HEK293T (cell line): ENCODE measurements around the gene PHLDA1.

ENCODE experiments used
- ARNT ChIP-seq: fragments of 450-650 bp; IDR thresholded peaks from 2 replicates; pipeline ENCODE4 v1.6.1; 2017; ENCODE audit warnings: mild to moderate bottlenecking
- BHLHE40 ChIP-seq: fragments of 450-650 bp; IDR thresholded peaks from 2 replicates; pipeline ENCODE4 v1.6.1; 2016; ENCODE audit warnings: mild to moderate bottlenecking, moderate library complexity, borderline replicate concordance
- FOXA1 ChIP-seq: fragments of 450-650 bp; IDR thresholded peaks from 2 replicates; pipeline ENCODE4 v1.6.1; 2016; ENCODE audit warnings: mild to moderate bottlenecking
- FOXM1 ChIP-seq: fragments of 450-650 bp; IDR thresholded peaks from 2 replicates; pipeline ENCODE4 v1.6.1; 2017; ENCODE audit warnings: mild to moderate bottlenecking, borderline replicate concordance
- HDGF ChIP-seq: fragments of 450-650 bp; IDR thresholded peaks from 2 replicates; pipeline ENCODE4 v1.6.1; 2017; ENCODE audit warnings: antibody characterized with exemption, borderline replicate concordance
- L3MBTL2 ChIP-seq: fragments of 450-650 bp; conservative IDR thresholded peaks from 2 replicates; pipeline ENCODE4 v1.6.1; 2016; ENCODE audit warnings: mild to moderate bottlenecking
- LEF1 ChIP-seq: fragments of 450-650 bp; IDR thresholded peaks from 2 replicates; pipeline ENCODE4 v1.6.1; 2017; ENCODE audit warnings: mild to moderate bottlenecking, borderline replicate concordance
- SP1 ChIP-seq: fragments of 450-650 bp; IDR thresholded peaks from 2 replicates; pipeline ENCODE4 v1.6.1; 2017
- SUZ12 ChIP-seq: fragments of 450-650 bp; IDR thresholded peaks from 2 replicates; pipeline ENCODE4 v1.6.1; 2016; ENCODE audit warnings: mild to moderate bottlenecking

DNA sequence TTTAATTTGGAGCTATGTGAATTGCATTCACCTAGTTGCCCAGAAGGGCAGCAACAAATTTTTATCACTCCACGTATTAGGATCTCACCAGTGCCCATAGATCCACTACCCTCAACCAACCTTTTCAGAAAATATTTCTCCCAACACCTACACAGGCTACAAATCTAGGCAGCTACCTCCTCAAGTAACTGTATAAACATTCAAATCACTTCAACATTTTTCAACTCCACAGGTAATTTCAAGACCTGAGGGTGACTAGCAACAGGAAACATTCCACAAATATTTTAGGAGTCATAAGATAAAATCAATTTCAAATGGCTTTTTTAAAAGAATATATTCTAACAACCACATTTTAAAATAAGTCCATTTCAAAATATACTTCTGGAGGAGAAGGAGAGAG lies 12.9 kb downstream of the PHLDA1 start:
- TF ChIP-seq SP1: no peak
- TF ChIP-seq BHLHE40: no peak
- TF ChIP-seq FOXM1: no peak
- no peak for TF ChIP-seq FOXA1
- TF ChIP-seq HDGF: no peak
- TF ChIP-seq ARNT: no peak
- TF ChIP-seq SUZ12: no peak
- no peak for TF ChIP-seq L3MBTL2
- no peak for TF ChIP-seq LEF1
